ENCODE results near the gene ZFYVE28.
A peak's percentile ranks its signal among the peaks of the same experiment; 100 is the strongest.

The ZFYVE28 gene

GRCh38 chr4:2268357-2269205 is 149.9 kb downstream of the ZFYVE28 start:
- Histone ChIP-seq H3K36me3 (ENCODE audit: control insufficient read depth, insufficient read depth, low read length) (no peaks in the 10 kb centered on the region), H3K27ac (ENCODE audit: low read length) (no peak overlapping the region), H3K4me3 (ENCODE audit: low read length) (no peak overlapping the region), H3K9me3 (ENCODE audit: control insufficient read depth, insufficient read depth, low read length) (no peaks in the 10 kb centered on the region), H3K27me3 (ENCODE audit: control insufficient read depth, insufficient read depth, low read length) (no peaks in the 10 kb centered on the region), H3K4me1 (ENCODE audit: control insufficient read depth, insufficient read depth, low read length) (peaks cover 4% of the 10 kb centered on the region; the same call in 1 of the 2 replicates)
- no CpG with 5 or more reads among the region's 22 CpGs for WGBS (ENCODE audit: insufficient coverage, insufficient read length)
- no peak for DNase-seq (ENCODE audit: low read depth, low spot score)

- WGBS (ENCODE audit: insufficient coverage, insufficient read length) = no CpG with 5 or more reads among the region's 12 CpGs
- peaks cover 4% of the 10 kb centered on the region; the same call in 1 of the 2 replicates for H3K4me1 ChIP-seq (ENCODE audit: control insufficient read depth, insufficient read depth, low read length)
- no peaks in the 10 kb centered on the region for H3K9me3 ChIP-seq (ENCODE audit: control insufficient read depth, insufficient read depth, low read length)
- H3K36me3 ChIP-seq (ENCODE audit: control insufficient read depth, insufficient read depth, low read length) = no peaks in the 10 kb centered on the region
- H3K27ac ChIP-seq (ENCODE audit: low read length) = no peak overlapping the region
- H3K27me3 ChIP-seq (ENCODE audit: control insufficient read depth, insufficient read depth, low read length) = no peaks in the 10 kb centered on the region
- no peak overlapping the region for H3K4me3 ChIP-seq (ENCODE audit: low read length)
- DNase-seq (ENCODE audit: low read depth, low spot score) = no peak
These were observed 150.6 kb downstream of the ZFYVE28 start for GRCh38 chr4:2267841-2268240.

GRCh38 chr4:2267320-2267811 is 151.1 kb downstream of the ZFYVE28 start:
- no peaks in the 10 kb centered on the region for H3K36me3 ChIP-seq (ENCODE audit: control insufficient read depth, insufficient read depth, low read length)
- H3K4me1 ChIP-seq (ENCODE audit: control insufficient read depth, insufficient read depth, low read length) = peaks cover 4% of the 10 kb centered on the region; the same call in 1 of the 2 replicates
- no peak for DNase-seq (ENCODE audit: low read depth, low spot score)
- WGBS (ENCODE audit: insufficient coverage, insufficient read length) = no CpG with 5 or more reads among the region's 18 CpGs
- H3K27ac ChIP-seq (ENCODE audit: low read length) = no peak overlapping the region
- no peaks in the 10 kb centered on the region for H3K9me3 ChIP-seq (ENCODE audit: control insufficient read depth, insufficient read depth, low read length)
- no peak overlapping the region for H3K4me3 ChIP-seq (ENCODE audit: low read length)
- no peaks in the 10 kb centered on the region for H3K27me3 ChIP-seq (ENCODE audit: control insufficient read depth, insufficient read depth, low read length)

GRCh38 chr4:2266821-2267220 is 151.6 kb downstream of the ZFYVE28 start:
- no peaks in the 10 kb centered on the region for H3K9me3 ChIP-seq (ENCODE audit: control insufficient read depth, insufficient read depth, low read length)
- no CpG with 5 or more reads among the region's 5 CpGs for WGBS (ENCODE audit: insufficient coverage, insufficient read length)
- H3K4me1 ChIP-seq (ENCODE audit: control insufficient read depth, insufficient read depth, low read length) = peaks cover 4% of the 10 kb centered on the region; the same call in 1 of the 2 replicates
- DNase-seq (ENCODE audit: low read depth, low spot score) = no peak
- no peaks in the 10 kb centered on the region for H3K36me3 ChIP-seq (ENCODE audit: control insufficient read depth, insufficient read depth, low read length)
- no peak overlapping the region for H3K4me3 ChIP-seq (ENCODE audit: low read length)
- H3K27ac ChIP-seq (ENCODE audit: low read length) = no peak overlapping the region
- no peaks in the 10 kb centered on the region for H3K27me3 ChIP-seq (ENCODE audit: control insufficient read depth, insufficient read depth, low read length)

- H3K4me1 ChIP-seq (ENCODE audit: control insufficient read depth, insufficient read depth, low read length) = peaks cover 4% of the 10 kb centered on the region; the same call in 1 of the 2 replicates
- H3K36me3 ChIP-seq (ENCODE audit: control insufficient read depth, insufficient read depth, low read length) = no peaks in the 10 kb centered on the region
- no peaks in the 10 kb centered on the region for H3K27me3 ChIP-seq (ENCODE audit: control insufficient read depth, insufficient read depth, low read length)
- H3K27ac ChIP-seq (ENCODE audit: low read length) = no peak overlapping the region
- no peaks in the 10 kb centered on the region for H3K9me3 ChIP-seq (ENCODE audit: control insufficient read depth, insufficient read depth, low read length)
- WGBS (ENCODE audit: insufficient coverage, insufficient read length) = no CpG with 5 or more reads among the region's 8 CpGs
- no peak overlapping the region for H3K4me3 ChIP-seq (ENCODE audit: low read length)
- DNase-seq (ENCODE audit: low read depth, low spot score) = no peak
These were observed 152.3 kb downstream of the ZFYVE28 start for GRCh38 chr4:2266181-2266580.

- Histone ChIP-seq H3K4me1 (ENCODE audit: control insufficient read depth, insufficient read depth, low read length) (peaks cover 5% of the 10 kb centered on the region), H3K4me3 (ENCODE audit: low read length) (no peak overlapping the region), H3K9me3 (ENCODE audit: control insufficient read depth, insufficient read depth, low read length) (no peaks in the 10 kb centered on the region), H3K27me3 (ENCODE audit: control insufficient read depth, insufficient read depth, low read length) (no peaks in the 10 kb centered on the region), H3K36me3 (ENCODE audit: control insufficient read depth, insufficient read depth, low read length) (no peaks in the 10 kb centered on the region), H3K27ac (ENCODE audit: low read length) (no peak overlapping the region)
- no peak for DNase-seq (ENCODE audit: low read depth, low spot score)
- no CpG with 5 or more reads among the region's 19 CpGs for WGBS (ENCODE audit: insufficient coverage, insufficient read length)
These were observed 153.0 kb downstream of the ZFYVE28 start for GRCh38 chr4:2265113-2266110.

- DNase-seq (ENCODE audit: low read depth, low spot score) = no peak
- Histone ChIP-seq H3K27ac (ENCODE audit: low read length) (no peak overlapping the region), H3K4me1 (ENCODE audit: control insufficient read depth, insufficient read depth, low read length) (peaks cover 5% of the 10 kb centered on the region), H3K9me3 (ENCODE audit: control insufficient read depth, insufficient read depth, low read length) (no peaks in the 10 kb centered on the region), H3K27me3 (ENCODE audit: control insufficient read depth, insufficient read depth, low read length) (no peaks in the 10 kb centered on the region), H3K36me3 (ENCODE audit: control insufficient read depth, insufficient read depth, low read length) (no peaks in the 10 kb centered on the region), H3K4me3 (ENCODE audit: low read length) (no peak overlapping the region)
- no CpG with 5 or more reads among the region's 6 CpGs for WGBS (ENCODE audit: insufficient coverage, insufficient read length)
These were observed 153.9 kb downstream of the ZFYVE28 start for GRCh38 chr4:2264481-2265041.

- Histone ChIP-seq H3K27me3 (ENCODE audit: control insufficient read depth, insufficient read depth, low read length) (no peaks in the 10 kb centered on the region), H3K9me3 (ENCODE audit: control insufficient read depth, insufficient read depth, low read length) (no peaks in the 10 kb centered on the region), H3K4me1 (ENCODE audit: control insufficient read depth, insufficient read depth, low read length) (peaks cover 2% of the 10 kb centered on the region), H3K27ac (ENCODE audit: low read length) (no peak overlapping the region), H3K36me3 (ENCODE audit: control insufficient read depth, insufficient read depth, low read length) (no peaks in the 10 kb centered on the region), H3K4me3 (ENCODE audit: low read length) (no peak overlapping the region)
- WGBS (ENCODE audit: insufficient coverage, insufficient read length) = no CpG with 5 or more reads among the region's 6 CpGs
- no peak for DNase-seq (ENCODE audit: low read depth, low spot score)
These were observed 154.5 kb downstream of the ZFYVE28 start for GRCh38 chr4:2263926-2264321.

- no peaks in the 10 kb centered on the region for H3K9me3 ChIP-seq (ENCODE audit: control insufficient read depth, insufficient read depth, low read length)
- H3K4me3 ChIP-seq (ENCODE audit: low read length) = peak overlapping the region; percentile 65; the same call in 1 of the 2 replicates
- DNase-seq (ENCODE audit: low read depth, low spot score) = no peak
- H3K27me3 ChIP-seq (ENCODE audit: control insufficient read depth, insufficient read depth, low read length) = no peaks in the 10 kb centered on the region
- peaks cover 1% of the 10 kb centered on the region; the same call in 1 of the 2 replicates for H3K4me1 ChIP-seq (ENCODE audit: control insufficient read depth, insufficient read depth, low read length)
- no CpG with 5 or more reads among the region's 13 CpGs for WGBS (ENCODE audit: insufficient coverage, insufficient read length)
- no peaks in the 10 kb centered on the region for H3K36me3 ChIP-seq (ENCODE audit: control insufficient read depth, insufficient read depth, low read length)
- no peak overlapping the region for H3K27ac ChIP-seq (ENCODE audit: low read length)
These were observed 155.5 kb downstream of the ZFYVE28 start for GRCh38 chr4:2262944-2263250.

Measured in iPS DF 6.9 (cell line).